HepG2 (cell line): ENCODE results near the gene PIGV. TPM values are rescaled to one million over a fixed set of nuclear protein-coding genes. Genes with fewer than 3 reads are reported as not detected.

Experiments used
- ATRX ChIP-seq: sonication (generic); formaldehyde crosslinking; IDR thresholded peaks from 2 replicates; pipeline ENCODE4 v1.4.0; 2020; ENCODE audit warnings: missing genetic modification reagents, borderline replicate concordance
- CBX2 ChIP-seq, 2 experiments: fragments of 200-600 bp in 1 of 2; sonication (generic); formaldehyde crosslinking in 1 of 2; IDR thresholded peaks; 2 replicates each; pipeline versions ENCODE4 v1.7.0 to v1.8.1; 2018 to 2022; ENCODE audit warnings: low read depth in 2 of 2, low read length in 1 of 2, mild to moderate bottlenecking in 1 of 2, missing genetic modification reagents in 1 of 2
- CREB3 ChIP-seq: sonication (generic); formaldehyde crosslinking; IDR thresholded peaks from 2 replicates; pipeline ENCODE4 v1.5.0; 2020; ENCODE audit warnings: missing genetic modification reagents
- HOXA9 ChIP-seq: sonication (generic); formaldehyde crosslinking; IDR thresholded peaks from 2 replicates; pipeline ENCODE4 v1.8.1; 2022; ENCODE audit warnings: missing genetic modification reagents, mild to moderate bottlenecking, moderate library complexity, borderline replicate concordance
- KLF16 ChIP-seq, 2 experiments: sonication (generic) in 1 of 2; formaldehyde crosslinking in 1 of 2; IDR thresholded peaks; 2 replicates each; pipeline versions ENCODE4 v1.6.1 to v1.8.0; 2016 to 2023; ENCODE audit warnings: missing genetic modification reagents in 2 of 2, missing compliant biosample characterization in 1 of 2
- NCOA1 ChIP-seq: sonication (generic); formaldehyde crosslinking; IDR thresholded peaks from 2 replicates; pipeline ENCODE4 v1.9.0; 2021; ENCODE audit warnings: missing genetic modification reagents
- NCOA5 ChIP-seq: sonication (generic); formaldehyde crosslinking; IDR thresholded peaks from 2 replicates; pipeline ENCODE4 v1.4.0; 2020; ENCODE audit warnings: missing genetic modification reagents
- NR2C2 ChIP-seq: sonication (generic); formaldehyde crosslinking; IDR thresholded peaks from 2 replicates; pipeline ENCODE4 v1.4.0; 2020; ENCODE audit warnings: missing genetic modification reagents, mild to moderate bottlenecking, moderate library complexity, borderline replicate concordance
- NR3C1 ChIP-seq: sonication (generic); formaldehyde crosslinking; IDR thresholded peaks from 2 replicates; pipeline ENCODE4 v1.4.0; 2020; ENCODE audit warnings: missing genetic modification reagents
- PAF1 ChIP-seq: IDR thresholded peaks from 2 replicates; pipeline ENCODE4 v1.6.1; 2016; ENCODE audit warnings: missing genetic modification reagents, missing compliant biosample characterization
- PHF5A ChIP-seq: IDR thresholded peaks from one replicate; pipeline ENCODE4 v1.6.1; 2018; ENCODE audit warnings: low read depth, missing genetic modification reagents; ENCODE audit not compliant: unreplicated experiment
- POGZ ChIP-seq: sonication (generic); formaldehyde crosslinking; IDR thresholded peaks from 2 replicates; pipeline ENCODE4 v1.4.0; 2020; ENCODE audit warnings: mild to moderate bottlenecking, missing genetic modification reagents
- SIX4 ChIP-seq: sonication (generic); formaldehyde crosslinking; IDR thresholded peaks from 2 replicates; pipeline ENCODE4 v1.4.0; 2020; ENCODE audit warnings: missing genetic modification reagents
- SP4 ChIP-seq: sonication (generic); formaldehyde crosslinking; IDR thresholded peaks from 2 replicates; pipeline ENCODE4 v1.8.1; 2023; ENCODE audit warnings: mild to moderate bottlenecking, missing genetic modification reagents
- ZBTB39 ChIP-seq: sonication (generic); formaldehyde crosslinking; IDR thresholded peaks from 2 replicates; pipeline ENCODE4 v1.5.0; 2020; ENCODE audit warnings: missing genetic modification reagents
- ZFP90 ChIP-seq: sonication (generic); formaldehyde crosslinking; IDR thresholded peaks from 2 replicates; pipeline ENCODE4 v1.8.0; 2022; ENCODE audit warnings: missing genetic modification reagents, mild to moderate bottlenecking, inconsistent platforms, borderline replicate concordance
- ZNF24 ChIP-seq: fragments of 450-650 bp; IDR thresholded peaks from 2 replicates; pipeline ENCODE4 v1.6.1; 2017; ENCODE audit warnings: antibody characterized with exemption, mild to moderate bottlenecking
- ZNF33B ChIP-seq: sonication (generic); formaldehyde crosslinking; IDR thresholded peaks from 2 replicates; pipeline ENCODE4 v1.5.1; 2020; ENCODE audit warnings: mild to moderate bottlenecking, missing genetic modification reagents
- ZNF562 ChIP-seq: sonication (generic); formaldehyde crosslinking; IDR thresholded peaks from 2 replicates; pipeline ENCODE4 v1.8.0; 2022; ENCODE audit warnings: missing genetic modification reagents, borderline replicate concordance
- ZNF777 ChIP-seq: sonication (generic); formaldehyde crosslinking; IDR thresholded peaks from 2 replicates; pipeline ENCODE4 v1.4.0; 2020; ENCODE audit warnings: missing genetic modification reagents
- polyA plus RNA-seq, 8 experiments: library from polyadenylated mRNA; depleted of rRNA in 3 of 8; stranded (reverse) in 7 of 8; unstranded in 1 of 8; fragments of >200 nt; fragmentation: Illumina TruSeq in 4 of 8; extraction: Trizol in 4 of 8; gene quantifications; 2 replicates each; pipeline versions ENCODE4 v1.2.1 to v1.2.3, GENCODE V29; 2011 to 2016; ENCODE audit warnings: low read depth in 4 of 8, missing spikeins in 1 of 8, mixed read lengths in 1 of 8; ENCODE audit not compliant: insufficient read depth in 1 of 8
- total RNA-seq, 5 experiments: library from RNA; depleted of rRNA; stranded (reverse); fragments of >200 nt; fragmentation: Illumina TruSeq; extraction: Trizol; gene quantifications; 2 replicates each; pipeline ENCODE4 v1.2.3, GENCODE V29; 2016; ENCODE audit warnings: low read depth in 1 of 5
- TF ChIP-seq, protein P1 (sequence below): sonication (generic); formaldehyde crosslinking; IDR thresholded peaks from 2 replicates; pipeline ENCODE4; 2020; ENCODE audit warnings: missing genetic modification reagents, mild to moderate bottlenecking, borderline replicate concordance
- TF ChIP-seq, protein P2 (sequence below): sonication (generic); formaldehyde crosslinking; IDR thresholded peaks from 2 replicates; pipeline ENCODE4 v1.4.0; 2020; ENCODE audit warnings: missing genetic modification reagents, low read depth, mild to moderate bottlenecking, borderline replicate concordance
- TF ChIP-seq, protein P3 (sequence below): sonication (generic); formaldehyde crosslinking; IDR thresholded peaks from 2 replicates; pipeline ENCODE4 v1.4.0; 2020; ENCODE audit warnings: mild to moderate bottlenecking, missing genetic modification reagents

PIGV gene
- total and polyA plus RNA-seq, 2 of the 13 experiments (the other 11 are each of a cell fraction or from before 2014, with no cell fraction given) = 13.5 to 22.7 TPM

DNA sequence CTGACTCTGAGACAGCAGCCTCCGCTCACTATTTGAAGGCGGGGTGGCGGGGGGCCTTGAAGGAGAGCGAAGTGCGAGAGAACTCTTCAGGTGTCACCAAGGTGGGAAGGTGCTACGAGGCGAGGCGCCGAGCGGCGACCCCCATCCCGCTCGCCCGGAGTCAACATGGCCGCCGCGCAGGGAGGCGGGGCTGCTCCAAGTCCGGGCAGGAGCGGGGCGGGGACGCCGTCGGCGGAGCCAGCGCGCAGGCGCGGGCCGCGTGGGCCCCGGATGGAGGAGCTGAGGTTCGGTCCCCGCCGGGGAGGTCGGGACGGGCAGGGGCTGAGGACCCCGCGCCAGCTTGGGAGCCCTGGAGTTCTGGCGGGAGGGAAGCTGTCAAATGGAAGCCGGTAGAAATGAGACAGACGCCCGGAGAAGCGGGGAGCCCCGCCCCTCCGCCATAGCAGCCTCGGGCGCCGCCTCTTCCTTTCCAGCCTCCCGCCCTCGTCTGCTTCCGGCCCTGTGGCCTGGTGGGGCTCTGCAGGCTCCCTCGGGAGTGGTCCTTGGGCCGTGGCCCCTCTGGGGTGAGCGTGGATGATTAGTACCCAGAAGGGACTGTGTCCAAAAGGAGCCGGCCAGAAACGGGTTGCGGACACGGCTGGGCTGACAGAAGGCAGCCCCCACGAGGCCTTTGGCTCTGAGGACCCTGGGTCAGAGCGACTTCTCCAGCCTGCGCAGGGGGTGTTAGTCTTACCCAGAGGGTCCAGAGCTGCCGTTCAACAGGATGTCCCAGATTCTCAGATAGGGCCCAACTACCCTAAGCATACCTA, at the start of gene PIGV (continued):
- TF ChIP-seq, protein P1, sequence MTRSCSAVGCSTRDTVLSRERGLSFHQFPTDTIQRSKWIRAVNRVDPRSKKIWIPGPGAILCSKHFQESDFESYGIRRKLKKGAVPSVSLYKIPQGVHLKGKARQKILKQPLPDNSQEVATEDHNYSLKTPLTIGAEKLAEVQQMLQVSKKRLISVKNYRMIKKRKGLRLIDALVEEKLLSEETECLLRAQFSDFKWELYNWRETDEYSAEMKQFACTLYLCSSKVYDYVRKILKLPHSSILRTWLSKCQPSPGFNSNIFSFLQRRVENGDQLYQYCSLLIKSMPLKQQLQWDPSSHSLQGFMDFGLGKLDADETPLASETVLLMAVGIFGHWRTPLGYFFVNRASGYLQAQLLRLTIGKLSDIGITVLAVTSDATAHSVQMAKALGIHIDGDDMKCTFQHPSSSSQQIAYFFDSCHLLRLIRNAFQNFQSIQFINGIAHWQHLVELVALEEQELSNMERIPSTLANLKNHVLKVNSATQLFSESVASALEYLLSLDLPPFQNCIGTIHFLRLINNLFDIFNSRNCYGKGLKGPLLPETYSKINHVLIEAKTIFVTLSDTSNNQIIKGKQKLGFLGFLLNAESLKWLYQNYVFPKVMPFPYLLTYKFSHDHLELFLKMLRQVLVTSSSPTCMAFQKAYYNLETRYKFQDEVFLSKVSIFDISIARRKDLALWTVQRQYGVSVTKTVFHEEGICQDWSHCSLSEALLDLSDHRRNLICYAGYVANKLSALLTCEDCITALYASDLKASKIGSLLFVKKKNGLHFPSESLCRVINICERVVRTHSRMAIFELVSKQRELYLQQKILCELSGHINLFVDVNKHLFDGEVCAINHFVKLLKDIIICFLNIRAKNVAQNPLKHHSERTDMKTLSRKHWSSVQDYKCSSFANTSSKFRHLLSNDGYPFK (CRISPR knock-in tag) = no peak
- TF ChIP-seq PAF1 (no peak), SP4 (CRISPR knock-in tag) (peak; percentile 72; the same call in 1 of the 2 replicates), POGZ (no peak), PHF5A (CRISPR knock-in tag) (no peak), CBX2 (IDR thresholded peaks at IDR 0.05; ENCODE audit: low read depth, low read length) (no peak), CBX2 (CRISPR knock-in tag; IDR thresholded peaks at IDR 0.05; ENCODE audit: low read depth) (no peak), NCOA1 (no peak), ZNF24 (no peak), CREB3 (CRISPR knock-in tag) (no peak), ZNF562 (no peak), HOXA9 (CRISPR knock-in tag) (0 out of 2 replicates have a peak, but pooled peaks have one; percentile 48), NR2C2 (no peak; the same call in 1 of the 2 replicates), ATRX (CRISPR knock-in tag) (no peak), ZFP90 (CRISPR knock-in tag) (peak; percentile 40; the same call in 1 of the 2 replicates), KLF16 (CRISPR knock-in tag; IDR thresholded peaks at IDR 0.05) (no peak; a peak in 1 of 4 replicates), ZNF777 (CRISPR knock-in tag) (no peak), NCOA5 (CRISPR knock-in tag) (no peak), SIX4 (no peak), NR3C1 (CRISPR knock-in tag) (no peak), ZBTB39 (CRISPR knock-in tag) (no peak; the same call in 1 of the 2 replicates), ZNF33B (no peak)
- TF ChIP-seq, protein P2, sequence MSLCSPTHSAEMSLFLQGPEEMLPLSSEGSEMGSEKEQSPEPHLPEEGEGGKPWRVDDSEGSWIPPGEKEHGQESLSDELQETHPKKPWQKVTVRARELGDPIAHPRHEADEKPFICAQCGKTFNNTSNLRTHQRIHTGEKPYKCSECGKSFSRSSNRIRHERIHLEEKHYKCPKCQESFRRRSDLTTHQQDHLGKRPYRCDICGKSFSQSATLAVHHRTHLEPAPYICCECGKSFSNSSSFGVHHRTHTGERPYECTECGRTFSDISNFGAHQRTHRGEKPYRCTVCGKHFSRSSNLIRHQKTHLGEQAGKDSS (CRISPR knock-in tag) = no peak
- TF ChIP-seq, protein P3, sequence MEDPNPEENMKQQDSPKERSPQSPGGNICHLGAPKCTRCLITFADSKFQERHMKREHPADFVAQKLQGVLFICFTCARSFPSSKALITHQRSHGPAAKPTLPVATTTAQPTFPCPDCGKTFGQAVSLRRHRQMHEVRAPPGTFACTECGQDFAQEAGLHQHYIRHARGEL (CRISPR knock-in tag) = no peak
